Activated T-helper 1 cell treated with anti-CD3 and anti-CD28 coated beads, Interleukin-2, amount 50 U/mL, for 16 hours (primary cell): Measurements from ENCODE around the gene ADAM30.

Experiments used
- DNase-seq, 2 donors: peaks; one replicate each; pipeline ENCODE4 v3.0.0-alpha.2; 2020; ENCODE audit warnings: low read depth in 1 of 2, low spot score in 1 of 2

Gene ADAM30

GRCh38 chr1:119896303-119896702 lies at the start of gene ADAM30:
Gene ADAM30 (minus strand): TSS chr1:119896515. CDS start chr1:119896336, 179 bp downstream.
- DNase-seq = no peak

GRCh38 chr1:119943216-119943615 lies 46.9 kb upstream of the ADAM30 start:
- no peak for DNase-seq

DNA sequence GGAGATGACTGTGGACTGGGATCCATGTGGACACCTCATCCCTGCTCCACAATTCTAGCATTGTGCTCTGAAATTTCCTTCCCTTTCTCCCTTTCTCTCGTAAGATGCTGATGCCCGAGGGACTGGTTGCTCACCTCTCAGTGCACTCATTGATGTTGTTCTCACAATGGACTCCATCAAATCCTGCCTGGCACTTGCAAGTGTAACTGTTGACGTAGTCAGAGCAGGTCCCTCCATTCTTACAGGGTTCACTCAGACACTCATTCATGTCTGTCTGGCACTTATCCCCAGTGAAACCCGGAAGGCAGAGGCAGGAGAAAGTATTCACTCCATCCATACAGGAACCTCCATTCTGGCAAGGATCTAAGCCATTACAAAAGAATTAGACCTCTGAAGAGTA lies 45.1 kb upstream of the ADAM30 start:
- no peak for DNase-seq

GRCh38 chr1:119940697-119941096 lies 44.4 kb upstream of the ADAM30 start:
- no peak for DNase-seq

DNA sequence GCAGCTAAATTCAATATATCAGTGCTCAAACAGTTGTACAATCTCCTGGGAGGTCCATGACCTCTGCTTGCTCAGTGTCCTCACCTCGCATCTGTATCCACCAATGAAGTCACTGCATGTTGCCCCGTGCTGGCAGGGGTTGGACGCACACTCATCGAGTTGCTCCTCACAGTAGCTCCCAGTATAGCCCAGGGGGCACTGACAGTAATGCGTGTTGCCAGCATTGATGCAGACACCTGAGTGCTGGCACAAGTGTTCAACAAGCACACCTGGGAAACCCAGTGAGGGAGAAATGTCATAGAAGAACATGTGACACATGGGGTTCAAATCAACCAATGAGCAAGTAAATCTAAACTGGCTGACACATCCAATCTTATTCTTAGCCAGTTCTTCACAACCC lies 40.9 kb upstream of the ADAM30 start:
- no peak for DNase-seq

- DNase-seq = no peak
Observed at GRCh38 chr1:119935915-119936314, 39.6 kb upstream of the ADAM30 start.

GRCh38 chr1:119935373-119935772 lies 39.1 kb upstream of the ADAM30 start:
- DNase-seq = no peak

DNA sequence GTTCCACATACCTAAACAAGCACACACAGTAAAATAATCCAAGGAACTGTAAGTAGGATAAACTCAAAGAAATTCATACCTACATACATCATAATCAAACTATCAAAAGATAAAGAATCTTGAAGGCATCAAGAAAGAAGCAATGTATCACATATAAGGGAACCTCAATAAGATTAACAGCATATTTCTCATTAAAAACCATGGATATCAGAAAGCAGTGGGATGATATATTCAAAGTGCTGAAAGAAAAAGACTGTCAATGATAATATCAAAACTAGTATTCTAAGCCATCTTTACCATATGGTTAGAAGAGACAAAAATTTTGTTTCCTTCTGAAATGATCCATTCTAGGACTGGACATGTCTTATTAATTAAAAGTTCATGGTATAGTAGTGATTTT lies 37.1 kb upstream of the ADAM30 start:
- DNase-seq = no peak

- no peak for DNase-seq
Observed at GRCh38 chr1:119929643-119930315, 33.5 kb upstream of the ADAM30 start.

DNA sequence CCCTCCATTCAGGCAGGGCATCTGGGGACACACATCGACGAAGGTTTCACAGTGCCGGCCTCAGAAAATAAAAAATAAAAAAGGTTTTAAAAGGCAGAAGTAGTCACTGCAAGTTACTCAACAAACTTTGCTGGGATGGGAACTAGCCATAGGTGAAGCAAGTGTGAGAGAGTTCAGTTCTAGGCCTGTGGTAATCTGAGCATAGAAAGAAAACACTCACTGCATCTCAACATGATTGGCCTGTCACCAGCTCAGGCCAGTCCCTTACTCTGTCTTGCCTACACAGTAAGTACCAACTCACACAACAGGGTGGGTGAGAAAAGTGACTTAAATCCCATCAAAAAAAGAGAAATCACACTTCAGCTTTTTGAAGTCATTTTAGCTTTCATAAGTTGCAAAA lies 30.2 kb upstream of the ADAM30 start:
- DNase-seq = no peak

DNA sequence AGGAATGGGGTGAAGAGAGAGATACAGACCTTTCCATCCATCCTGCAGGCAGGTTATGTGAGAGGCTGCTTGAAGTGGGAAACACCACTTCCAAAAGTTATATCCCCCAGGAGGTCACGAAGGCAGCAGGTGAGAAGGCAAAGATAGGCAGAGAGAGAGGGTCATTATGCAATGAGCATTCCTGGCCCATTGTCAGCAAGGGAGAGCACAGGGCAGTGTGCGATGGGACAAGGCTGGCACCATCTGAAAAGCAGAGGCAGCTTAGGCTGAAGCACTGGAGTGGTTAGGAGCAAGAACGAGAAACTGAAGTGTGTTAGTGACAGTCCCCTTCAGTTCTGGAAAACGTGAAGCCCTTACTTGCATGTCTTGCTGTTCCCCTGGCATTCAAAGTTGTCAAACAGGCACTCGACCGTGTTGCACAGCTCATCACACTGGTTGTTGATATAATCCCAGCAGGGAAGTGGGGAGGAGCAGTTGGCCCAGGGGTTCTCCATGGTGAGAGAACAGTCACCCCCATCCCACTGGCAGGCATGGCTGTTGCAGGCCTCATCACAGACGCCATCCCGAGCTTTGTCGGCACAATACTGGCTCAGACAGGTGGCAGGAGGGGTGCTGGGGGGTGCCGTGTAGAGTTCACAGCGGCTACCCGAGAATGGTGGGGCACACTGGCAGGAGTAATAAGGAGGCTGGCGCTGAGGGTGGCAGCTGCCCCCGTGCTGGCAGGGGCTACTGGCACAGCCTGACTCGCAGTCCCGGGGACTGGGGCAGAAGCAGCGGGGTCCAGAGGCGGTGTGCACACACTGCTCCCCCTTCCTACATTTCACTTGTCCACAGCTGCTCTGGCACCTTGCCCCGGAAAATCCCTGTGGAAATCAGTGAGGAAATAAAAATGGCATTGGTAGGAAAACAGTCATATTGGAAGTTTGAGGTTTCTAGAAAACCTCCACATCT lies 28.9 kb upstream of the ADAM30 start:
- DNase-seq = no peak

DNA sequence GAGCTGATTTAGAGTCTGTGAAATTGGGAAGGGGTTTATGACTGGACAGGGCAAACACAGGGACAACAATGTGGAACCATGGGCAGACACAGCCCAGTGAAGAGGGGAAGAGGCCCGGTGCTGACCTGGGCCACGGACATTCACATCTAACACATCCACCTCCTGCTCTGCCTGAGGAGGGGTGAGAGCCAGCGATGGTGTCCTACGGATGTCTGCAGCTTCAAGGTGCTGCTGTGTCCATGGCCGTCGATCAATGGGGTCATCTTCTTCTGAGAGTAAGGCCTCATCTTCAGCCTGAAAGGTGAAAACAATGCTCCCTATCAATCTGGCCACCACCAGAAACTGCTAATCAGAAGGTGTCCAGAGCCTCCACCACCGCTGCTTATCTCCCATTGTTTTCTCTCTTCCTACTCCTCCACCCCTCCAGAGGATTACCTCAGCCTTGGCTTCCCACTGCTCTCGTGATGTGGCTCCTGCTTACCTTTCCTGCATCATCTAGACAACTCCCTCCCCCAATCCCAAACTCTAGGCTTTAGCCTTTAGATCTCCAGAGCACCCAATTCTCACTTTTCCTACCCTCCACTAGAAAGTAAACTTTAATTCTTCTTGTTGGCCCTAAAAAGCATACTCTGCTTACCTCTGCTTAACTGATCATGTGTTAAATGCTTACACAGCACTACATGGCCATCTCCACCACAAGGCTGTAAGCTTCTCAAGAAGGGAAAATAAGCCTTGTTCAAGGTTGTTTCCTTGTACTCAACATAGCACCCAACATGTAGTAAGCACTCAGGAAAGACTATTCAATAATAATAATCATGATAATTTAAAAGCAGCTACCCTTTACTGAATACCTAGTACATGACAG lies 24.0 kb upstream of the ADAM30 start:
- no peak for DNase-seq

DNA sequence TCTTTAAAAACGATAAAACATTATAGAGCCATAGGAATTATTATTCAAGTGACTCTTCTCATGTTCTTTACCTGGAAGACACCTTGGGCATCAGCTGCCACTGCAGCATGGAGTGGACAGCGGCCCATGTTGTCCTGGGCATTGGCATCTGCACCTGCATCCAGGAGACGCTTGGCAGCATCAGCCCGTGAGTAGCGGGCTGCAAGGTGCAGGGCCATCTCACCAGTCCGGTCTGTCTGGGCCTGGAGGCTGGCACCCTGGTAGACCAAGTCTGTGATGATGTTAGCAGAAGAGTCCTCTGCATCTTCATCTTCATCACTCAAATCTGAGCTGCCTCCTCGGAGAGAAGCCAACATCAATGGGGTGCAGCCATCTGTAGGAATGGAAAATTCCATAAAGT lies 22.9 kb upstream of the ADAM30 start:
- no peak for DNase-seq

- DNase-seq = no peak
Observed at GRCh38 chr1:119918301-119918700, 22.0 kb upstream of the ADAM30 start.

GRCh38 chr1:119917304-119918055 lies 21.2 kb upstream of the ADAM30 start:
- DNase-seq = no peak

- no peak for DNase-seq
Observed at GRCh38 chr1:119915517-119915916, 19.2 kb upstream of the ADAM30 start.

DNA sequence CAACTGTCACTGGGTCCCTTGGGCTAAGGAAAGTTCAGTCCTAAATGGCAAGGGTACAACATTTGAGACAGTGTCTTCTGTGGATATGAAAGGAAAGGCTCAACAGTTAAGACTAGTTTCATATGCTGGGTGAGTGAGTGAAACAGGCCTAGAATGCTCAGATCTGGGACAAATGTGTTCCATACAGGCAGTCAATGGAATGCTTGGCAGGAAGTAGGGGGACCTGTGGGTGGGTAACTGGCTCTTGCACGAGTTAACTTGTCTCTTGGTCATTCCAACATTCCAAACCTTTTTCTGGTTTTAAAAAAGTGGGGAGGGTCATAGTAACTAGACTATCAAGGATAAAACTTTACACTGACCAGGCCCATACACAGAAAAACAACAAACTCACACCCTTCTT lies 17.8 kb upstream of the ADAM30 start:
- no peak for DNase-seq

- no peak for DNase-seq
Observed at GRCh38 chr1:119912963-119913362, 16.6 kb upstream of the ADAM30 start.

- DNase-seq = no peak
Observed at GRCh38 chr1:119911775-119912174, 15.5 kb upstream of the ADAM30 start.

DNA sequence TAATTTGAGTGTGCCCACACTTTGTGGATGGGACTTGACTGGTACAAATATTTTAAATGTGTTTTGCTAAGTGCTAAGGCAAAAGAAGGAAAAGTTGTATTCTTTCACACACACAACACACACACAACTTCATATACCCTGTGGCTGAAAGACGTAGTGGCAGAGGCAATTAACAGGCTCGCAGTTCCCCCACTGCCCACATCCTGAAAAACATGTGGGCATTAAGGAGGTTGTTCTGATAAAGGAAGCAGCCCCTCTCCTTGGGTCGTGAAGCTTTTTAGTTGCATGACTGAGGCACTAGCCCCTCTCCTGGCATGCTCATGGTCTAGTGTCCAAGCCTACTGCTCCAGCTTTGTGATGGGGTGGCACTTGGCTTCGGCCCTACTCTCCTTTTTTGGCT lies 14.3 kb upstream of the ADAM30 start:
- no peak for DNase-seq
